GM21723 (cell line): ENCODE results near the gene FOXF2.

Experiments
- ATAC-seq: cut with Tn5 transposase; IDR thresholded peaks from one replicate; pipeline ENCODE4 v1.9.1; 2021; ENCODE audit warnings: mild to moderate bottlenecking, moderate library complexity; ENCODE audit not compliant: unreplicated experiment

The FOXF2 gene

DNA sequence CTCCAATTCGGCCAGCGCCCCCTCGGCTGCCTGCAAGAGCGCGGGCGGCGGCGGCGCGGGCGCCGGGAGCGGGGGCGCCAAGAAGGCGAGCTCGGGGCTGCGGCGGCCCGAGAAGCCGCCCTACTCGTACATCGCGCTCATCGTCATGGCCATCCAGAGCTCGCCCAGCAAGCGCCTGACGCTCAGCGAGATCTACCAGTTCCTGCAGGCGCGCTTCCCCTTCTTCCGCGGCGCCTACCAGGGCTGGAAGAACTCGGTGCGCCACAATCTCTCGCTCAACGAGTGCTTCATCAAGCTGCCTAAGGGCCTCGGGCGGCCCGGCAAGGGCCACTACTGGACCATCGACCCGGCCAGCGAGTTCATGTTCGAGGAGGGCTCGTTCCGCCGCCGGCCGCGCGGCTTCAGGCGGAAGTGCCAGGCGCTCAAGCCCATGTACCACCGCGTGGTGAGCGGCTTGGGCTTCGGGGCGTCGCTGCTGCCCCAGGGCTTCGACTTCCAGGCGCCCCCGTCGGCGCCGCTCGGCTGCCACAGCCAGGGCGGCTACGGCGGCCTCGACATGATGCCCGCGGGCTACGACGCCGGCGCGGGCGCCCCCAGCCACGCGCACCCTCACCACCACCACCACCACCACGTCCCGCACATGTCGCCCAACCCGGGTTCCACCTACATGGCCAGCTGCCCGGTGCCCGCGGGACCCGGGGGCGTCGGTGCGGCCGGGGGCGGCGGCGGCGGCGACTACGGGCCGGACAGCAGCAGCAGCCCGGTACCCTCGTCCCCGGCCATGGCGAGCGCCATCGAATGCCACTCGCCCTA is 963 bp downstream of the FOXF2 start:
- ATAC-seq: no peak

DNA sequence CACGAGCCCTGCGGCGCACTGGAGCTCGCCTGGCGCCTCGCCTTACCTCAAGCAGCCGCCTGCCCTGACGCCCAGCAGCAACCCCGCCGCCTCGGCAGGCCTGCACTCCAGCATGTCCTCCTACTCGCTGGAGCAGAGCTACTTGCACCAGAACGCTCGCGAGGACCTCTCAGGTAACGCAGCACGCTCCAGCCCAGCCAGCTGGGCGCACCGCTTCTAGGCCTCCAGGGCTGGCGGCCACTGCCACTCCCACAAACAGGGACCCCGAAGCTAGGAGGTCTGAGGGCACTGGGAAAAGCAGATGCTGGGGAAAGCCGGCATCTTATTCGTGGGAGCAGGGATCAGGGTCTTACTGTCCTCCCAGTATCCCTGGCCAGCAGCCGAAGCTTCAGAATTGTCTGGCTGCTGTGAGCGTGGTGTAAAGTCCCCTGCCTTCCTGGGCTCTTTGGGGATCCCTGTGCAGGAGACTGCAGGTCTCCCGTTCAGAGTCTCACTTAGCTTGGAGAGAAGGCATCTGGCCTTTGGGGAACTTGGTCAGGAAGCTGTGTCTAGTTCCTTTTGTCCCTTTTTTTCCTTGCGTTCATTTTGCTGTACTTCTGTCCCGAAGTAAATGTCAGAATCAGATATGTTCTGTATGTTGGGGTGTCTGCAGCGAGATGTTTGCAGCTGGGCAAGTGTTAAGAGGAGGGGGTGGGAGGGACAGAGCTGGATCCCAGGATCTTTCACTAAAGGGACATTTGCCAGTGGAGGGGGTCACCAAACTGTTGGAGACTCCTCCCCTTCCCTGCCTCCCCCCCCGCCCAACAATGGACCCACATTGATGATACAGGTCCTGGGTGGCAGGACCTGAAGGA is 1.8 kb downstream of the FOXF2 start:
- ATAC-seq: no peak

DNA sequence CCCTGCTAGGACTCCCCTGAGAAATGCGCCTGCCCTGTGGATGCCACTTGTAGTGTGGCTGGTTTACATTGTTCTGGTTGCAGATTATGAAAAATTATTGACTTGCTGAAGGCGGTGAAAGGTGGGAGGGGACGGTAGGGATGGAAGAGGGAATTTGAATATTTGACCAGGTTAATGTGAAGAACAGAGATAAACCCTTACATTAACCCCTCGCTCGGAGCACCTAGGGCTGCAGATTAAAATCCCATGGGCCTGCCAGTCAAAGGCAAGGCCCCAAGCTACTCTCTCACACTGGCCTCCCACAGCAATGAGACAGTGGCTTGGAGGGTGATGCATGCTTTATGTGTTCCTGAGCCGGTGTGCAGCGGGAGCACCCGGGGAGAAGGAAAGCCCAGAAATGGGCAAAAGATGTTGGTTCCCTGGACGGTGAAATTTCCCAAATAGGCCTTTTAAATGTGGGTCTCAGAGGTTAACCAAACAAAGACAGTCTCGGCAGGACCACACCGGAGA is 2.5 kb downstream of the FOXF2 start:
- no peak for ATAC-seq

DNA sequence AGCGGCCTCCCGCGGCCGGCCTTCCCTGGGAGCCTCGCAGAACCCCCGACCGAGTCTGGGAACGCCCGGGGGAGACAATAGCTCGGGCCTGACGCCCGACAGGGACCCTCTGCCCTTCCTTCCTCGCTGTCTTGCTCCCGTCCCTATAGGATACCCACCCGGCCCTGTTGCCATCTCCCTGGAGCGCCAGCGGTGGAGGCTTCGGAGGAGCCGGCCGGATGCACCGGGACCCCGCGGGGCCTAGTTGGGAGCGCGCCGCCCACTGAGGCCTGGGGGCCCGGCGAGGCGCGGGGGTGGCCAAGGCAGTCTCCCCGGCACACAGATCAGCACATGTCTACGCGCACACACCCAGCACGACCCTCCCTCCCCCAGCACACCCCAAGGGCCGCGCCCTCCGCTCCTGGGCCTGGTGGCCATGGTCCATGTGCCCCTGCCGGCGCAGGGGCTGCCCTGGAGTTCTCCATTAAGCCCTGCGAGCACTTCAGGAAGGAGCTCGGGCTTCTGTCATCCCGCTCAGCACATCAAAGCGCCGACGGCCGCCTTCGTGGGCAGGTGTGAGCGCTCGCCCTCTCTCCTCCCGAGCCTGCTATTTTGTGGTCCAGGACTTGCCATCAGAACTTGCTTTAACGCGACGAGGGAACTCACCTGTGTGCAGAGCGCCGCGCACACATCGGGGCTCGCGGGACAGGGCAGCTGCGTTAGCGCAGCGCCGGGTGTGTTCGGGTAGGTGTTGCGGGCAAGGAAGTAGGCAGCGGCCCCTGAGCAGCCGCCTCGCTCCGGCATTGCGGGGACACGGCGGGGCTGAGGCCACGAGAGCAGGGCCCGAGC is 3.7 kb downstream of the FOXF2 start:
- no peak for ATAC-seq

DNA sequence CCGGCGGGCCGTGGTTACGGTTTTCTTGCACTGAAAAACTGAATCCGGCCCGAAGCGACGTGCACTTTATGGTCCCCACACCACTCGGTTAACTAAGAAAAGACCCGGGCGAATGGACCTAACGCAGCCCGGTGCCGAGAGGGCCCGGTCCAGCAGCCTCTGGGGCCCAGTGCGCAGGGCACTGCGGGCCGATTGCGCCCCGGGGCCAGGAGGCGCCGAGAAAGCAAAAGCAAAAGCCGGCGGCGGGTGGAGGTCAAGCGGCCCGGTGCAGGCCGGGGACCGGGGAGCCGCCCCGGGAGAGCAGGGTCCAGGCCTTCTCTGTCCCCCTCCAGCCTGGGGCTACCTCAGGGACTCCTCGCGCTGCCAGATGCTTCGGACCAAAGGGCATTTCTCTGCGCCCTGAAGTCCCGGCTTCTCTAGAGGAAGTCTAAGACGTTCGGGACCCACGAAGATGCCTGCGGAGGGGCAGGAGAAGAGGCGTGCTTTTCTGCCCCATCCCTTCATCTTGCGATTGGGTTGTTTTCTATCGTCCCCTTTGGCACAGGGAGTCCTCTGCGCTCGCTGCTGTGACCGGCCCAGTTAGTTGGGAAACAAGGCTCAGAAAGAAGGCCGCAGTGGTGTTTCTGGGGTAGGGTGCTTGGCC is 4.4 kb downstream of the FOXF2 start:
- no peak for ATAC-seq

DNA sequence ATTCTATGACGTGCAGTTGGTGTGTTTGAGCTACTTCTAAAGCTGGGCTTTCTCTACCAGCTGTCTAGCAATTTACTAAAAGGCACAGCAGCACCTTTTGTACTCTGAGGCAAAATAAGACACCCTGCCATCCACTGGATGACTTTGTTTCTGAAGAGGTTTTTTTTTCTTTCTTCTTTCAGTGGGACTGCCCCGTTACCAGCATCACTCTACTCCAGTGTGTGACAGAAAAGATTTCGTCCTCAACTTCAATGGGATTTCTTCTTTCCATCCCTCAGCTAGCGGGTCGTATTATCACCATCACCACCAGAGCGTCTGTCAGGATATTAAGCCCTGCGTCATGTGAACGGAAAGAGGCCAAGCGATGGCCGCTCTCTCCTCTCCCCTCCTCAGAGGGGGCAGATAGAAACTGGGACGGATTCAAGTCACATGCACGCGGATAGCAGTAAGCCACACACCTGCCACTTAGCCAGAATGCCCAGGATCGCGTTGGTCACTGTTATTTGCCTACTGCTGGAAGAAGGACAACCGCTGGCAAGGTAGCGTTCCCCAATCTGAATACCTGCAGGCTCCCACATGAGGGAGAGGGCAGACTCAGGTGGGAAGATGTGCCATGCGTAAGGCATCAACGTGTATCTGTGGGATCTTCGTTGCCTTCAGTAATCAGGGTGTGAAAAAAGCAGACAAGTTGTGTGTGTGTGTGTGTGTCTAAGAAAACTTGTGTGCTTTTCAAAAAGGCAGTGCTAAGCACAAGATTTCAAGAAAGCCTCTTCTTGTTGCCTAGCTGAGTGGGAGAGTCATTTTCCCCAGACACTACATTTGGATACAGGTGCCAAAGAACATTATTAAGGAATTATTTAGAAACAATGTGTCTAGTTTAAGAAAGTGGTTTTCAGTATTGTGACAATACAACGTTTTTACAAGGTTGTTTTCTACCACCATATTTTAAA is 5.4 kb downstream of the FOXF2 start:
- no peak for ATAC-seq

DNA sequence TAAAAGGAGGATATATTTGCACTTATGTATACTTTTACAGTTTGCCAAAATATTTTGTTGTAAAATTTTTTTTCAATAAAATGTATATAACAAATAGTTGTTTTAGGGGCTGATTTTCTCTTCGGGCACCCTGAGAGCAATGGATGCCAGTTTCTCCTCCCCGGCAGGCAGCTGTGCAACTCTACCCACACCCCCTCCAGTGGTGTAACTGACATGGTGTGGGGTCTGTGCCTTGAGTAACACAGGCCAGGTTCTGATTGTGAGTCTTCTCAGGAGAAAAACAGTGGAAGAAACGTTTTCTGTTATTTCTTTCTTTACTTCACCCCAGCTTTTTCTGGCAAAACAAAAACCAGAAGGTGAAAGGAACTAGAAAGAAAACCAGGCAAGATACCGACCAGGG is 6.1 kb downstream of the FOXF2 start:
- ATAC-seq: no peak

DNA sequence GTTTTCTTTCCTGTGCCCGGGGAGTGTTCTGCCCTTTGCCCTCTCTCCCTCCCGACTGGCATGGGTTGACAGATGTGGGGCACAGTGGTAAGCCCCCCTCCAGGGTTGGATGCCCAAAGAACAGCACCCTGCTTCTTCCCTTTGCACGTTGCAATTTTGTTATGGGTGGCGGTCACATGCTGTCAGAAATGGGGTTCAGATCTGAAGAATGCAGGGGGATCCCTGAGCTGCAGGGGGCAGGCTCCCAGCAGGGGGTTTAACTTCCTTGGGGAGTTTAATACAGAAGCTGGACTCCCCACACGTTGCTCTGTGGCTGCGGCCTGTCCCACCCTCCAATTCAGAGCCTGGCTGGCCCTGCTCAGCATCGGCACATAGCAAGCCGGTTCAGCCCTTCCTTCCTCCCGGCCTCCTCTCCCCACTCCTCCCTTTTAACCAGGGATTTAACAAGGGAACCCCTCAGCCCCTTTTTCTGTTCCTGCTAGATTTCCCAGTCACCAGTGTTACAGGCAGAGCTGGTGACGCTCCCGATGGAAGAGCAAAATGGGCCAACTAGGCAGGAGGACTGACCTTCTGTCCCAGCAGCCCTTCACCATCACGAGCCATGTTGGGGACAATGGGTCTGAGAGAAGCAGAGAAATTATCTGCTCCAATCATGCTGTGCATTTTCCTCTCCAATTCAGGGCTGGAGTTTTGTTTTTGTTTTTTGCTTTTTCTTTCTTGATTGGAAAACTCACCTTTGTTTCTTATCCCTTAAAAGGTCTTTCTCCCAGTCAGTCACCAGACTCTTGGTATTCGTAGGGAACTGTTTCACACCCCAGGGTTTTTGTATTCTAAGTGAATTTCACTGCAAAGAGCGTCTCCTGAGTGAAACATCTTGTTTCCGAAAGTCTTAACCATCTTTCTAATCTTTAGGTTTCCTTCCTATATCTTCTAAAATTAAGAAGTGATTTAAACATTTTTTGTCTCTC is 6.8 kb downstream of the FOXF2 start:
- no peak for ATAC-seq

DNA sequence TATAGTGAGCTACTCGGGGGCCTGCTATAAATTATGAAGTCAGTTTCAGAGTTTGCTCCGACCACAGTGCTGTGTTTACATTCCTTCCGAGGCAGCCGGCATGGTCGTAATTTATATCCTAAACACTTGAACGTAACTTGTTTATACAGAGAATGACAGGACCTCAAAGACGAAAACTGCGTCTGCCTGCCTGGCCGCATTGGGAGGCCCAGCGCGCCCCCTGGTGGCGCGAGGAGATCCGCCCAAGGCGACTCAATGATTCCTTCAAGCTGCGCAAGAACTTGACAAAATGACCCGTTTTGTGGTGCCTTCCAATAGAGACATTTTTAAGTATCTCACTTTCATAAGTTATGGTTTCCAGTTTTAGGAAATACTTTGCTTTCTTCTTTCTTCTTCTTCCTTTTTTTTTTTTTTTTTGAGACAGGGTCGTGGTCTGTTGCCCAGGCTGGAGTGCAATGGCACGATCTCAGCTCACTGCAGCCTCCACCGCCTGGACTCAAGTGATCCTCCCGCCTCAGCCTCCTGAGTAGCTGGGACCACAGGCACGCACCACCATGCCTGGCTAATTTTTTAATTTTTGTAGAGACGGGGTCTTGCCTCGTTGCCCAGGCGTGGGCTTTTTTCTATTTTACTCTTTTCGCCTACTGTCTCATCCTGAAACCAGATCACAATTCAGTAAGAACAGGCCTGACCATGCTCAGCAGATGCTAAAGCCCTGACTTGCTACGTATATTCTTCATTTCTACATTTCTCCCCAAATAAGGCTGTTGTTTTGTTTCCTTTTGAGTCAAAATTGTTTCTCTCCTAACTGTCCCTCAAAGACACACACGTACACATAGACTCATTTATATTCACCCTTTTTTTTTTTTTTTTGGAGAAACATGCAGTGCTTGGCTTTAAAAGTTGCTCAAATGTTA is 7.8 kb downstream of the FOXF2 start:
- ATAC-seq: peak; percentile 83

DNA sequence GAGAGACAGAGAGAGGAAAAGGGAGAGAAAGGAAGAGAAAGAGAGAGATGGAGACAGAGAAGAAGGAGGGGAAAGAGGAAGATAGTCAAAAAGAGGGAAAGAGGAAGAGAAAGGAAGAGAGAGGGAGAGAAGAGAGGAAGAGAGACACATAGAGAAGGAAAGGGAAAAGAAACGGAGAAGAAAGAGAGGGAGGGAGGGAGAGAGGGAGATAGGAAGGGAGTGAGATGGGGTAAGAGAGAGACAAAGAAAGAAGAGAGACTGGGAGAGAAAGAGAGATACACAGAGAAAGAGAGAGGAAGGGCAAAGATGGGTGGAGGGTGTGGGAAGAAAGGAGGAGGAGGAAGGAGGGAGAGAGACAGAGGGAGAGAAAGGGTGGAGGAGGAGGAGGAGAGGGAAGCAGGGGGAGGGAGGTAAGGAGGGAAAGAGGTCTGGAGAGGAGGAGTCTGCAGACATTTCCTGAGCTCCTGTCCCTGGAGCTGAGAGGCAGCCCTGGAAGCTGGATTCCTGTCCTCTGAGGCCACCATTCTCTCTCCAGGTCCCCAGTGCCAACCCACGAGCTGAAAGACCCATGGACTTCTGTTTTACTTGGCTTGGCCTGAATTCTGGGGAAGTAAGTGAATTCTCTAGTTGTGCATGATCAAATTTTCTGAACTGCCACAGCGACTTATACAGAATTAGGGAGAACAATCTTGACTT is 9.9 kb downstream of the FOXF2 start:
- no peak for ATAC-seq

DNA sequence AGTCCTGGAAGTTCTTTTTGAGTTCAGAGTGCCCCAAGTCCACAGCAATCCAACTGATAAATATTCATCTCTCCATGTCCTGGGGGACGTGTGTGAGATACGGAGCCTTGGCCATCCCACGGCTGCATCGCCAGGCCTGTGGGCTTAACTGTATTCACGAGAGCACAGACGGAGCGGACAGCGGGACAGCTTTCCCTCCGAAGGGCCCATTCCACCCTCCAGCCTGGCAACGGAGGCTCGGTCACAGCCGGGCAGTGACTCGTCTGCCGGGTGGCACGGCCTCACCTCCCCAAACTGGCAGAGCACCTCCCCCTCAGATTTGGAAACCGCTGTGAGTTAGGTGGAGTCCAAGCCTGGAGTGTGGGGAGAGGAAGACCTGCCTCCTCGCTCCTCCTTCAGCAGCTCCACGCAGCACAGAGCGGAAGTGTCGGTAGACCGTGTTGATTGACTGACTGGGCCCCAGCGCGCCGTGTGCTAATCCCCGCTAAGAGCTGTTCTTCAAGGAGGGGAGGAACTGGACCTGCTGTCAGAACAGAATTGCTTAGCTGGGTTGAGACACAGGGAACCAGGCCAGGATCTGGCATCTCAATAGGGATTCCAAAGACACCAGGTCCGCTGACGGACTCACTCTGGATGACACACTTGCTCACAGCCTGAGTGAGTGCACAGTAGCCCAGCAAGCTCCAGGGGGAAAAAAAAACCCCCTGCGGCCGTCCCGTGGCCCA is 10.9 kb downstream of the FOXF2 start:
- no peak for ATAC-seq

DNA sequence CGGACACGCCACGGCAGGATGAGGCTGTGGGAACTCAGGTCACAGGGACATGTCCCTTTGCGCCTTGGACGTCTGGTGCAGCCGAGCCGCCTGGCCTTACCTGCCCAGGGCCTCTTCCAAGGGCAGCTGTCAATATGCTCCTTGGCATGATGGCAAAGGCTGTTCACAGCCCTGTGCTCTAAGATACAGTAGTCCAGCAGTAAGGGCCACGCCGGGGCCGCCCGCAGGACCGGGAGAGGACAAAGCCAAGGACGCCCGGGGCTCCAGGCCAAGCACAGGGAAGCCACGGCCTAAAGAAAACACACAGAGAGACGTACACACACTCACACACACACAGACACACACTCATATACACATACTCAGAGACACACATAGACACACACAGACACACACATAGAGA is 13.0 kb downstream of the FOXF2 start:
- no peak for ATAC-seq

DNA sequence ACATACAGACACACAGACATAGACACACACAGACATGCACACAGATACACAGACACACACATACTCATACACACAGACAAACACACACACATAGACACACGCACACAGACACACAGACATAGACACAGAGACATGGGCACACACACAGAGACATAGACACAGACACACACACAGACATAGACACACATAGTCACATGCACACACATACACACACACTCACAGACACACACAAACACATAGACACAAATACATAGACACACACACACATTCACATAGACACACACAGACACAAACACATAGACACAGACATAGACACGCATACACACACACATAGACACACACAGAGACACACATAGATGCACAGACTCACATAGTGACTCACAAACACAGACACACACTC is 13.5 kb downstream of the FOXF2 start:
- no peak for ATAC-seq

DNA sequence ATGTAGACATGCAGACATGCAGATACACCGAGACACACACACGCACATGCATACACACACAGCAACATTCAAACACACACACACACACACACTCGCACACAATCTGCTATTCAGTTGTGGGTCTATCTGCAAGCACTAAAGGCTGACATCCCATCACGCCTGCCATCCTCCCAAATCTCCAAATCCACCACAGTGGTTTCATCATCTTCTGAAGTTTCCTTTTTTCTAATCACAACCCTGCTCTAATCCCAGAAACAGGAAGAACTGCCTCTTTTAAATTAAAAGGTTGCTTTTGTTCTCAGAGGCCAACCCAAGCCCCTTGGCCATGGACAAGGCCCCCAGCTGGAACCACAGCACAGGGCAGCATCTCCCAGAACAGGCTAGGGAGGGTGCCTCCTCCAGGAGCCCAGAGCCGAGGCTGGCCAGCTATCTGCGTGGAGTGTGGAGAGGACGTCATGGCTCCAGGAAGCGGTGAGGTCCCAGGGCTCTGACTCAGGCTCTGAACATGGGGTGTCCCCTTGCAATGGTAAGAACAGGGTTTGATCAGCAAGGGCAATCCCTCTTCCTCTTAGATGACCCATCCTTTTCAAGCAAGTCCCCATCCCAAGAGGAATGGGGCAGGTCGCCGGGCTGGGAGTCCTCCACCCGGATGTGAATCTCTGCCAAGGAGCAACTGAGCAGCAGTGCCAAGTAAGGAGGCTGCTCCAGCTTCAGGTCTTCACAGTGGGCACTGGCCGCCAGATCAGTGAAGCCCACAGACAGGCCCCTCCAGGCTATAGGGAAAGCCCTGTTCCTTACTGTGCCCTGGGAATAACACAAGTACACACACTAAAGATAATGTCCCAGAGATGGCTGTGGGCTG is 14.7 kb downstream of the FOXF2 start:
- ATAC-seq: no peak

DNA sequence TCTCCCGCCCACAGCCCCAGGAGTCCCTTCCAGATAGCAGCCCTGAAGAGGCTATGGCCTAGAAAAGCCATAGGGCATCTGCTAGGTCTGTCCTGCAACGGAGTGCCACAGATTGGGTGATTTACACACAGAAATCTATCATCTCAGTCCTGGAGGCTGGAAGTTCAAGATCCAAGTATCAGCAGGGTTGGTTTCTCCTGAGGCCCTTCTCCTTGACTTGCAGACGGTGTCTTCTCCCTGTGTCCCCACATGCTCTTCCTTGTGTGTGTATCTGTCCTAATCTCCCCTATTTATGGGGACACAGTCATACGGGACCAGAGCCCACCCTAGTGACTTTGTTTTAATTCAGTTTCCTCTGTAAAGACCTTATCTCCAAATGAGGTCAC is 15.3 kb downstream of the FOXF2 start:
- no peak for ATAC-seq
